HFFc6 (cell line): Measurements from ENCODE around the gene ANKLE1. TPM values are rescaled to one million over a fixed set of nuclear protein-coding genes. Genes with fewer than 3 reads are reported as not detected.

Experiments
- DNase-seq: peaks from one replicate; pipeline ENCODE4 v3.0.0-alpha.2; 2018
- H3K27ac Mint-ChIP-seq: 2 replicates; pipeline ENCODE4 v1.8.0; 2020; ENCODE audit warnings: mild to moderate bottlenecking, mixed read lengths
- H3K27me3 Mint-ChIP-seq: 2 replicates; pipeline ENCODE4 v1.8.0; 2021; ENCODE audit warnings: mild to moderate bottlenecking, moderate library complexity, mixed read lengths; ENCODE audit not compliant: insufficient read depth
- H3K36me3 Mint-ChIP-seq: 2 replicates; pipeline ENCODE4 v1.8.0; 2021; ENCODE audit warnings: low read depth, mixed read lengths
- H3K4me1 Mint-ChIP-seq: 2 replicates; pipeline ENCODE4 v1.8.0; 2020; ENCODE audit warnings: low read depth, mixed read lengths
- H3K4me3 Mint-ChIP-seq: 2 replicates; pipeline ENCODE4 v1.8.0; 2020; ENCODE audit warnings: mild to moderate bottlenecking, moderate library complexity, mixed read lengths
- H3K9me3 Mint-ChIP-seq: 2 replicates; pipeline ENCODE4 v1.8.0; 2020; ENCODE audit warnings: mild to moderate bottlenecking, mixed read lengths
- CTCF ChIP-seq: fragments of 200-600 bp; sonication (generic); IDR thresholded peaks from 2 replicates; pipeline ENCODE4 v1.5.0; 2021; ENCODE audit warnings: antibody characterized with exemption, mild to moderate bottlenecking
- total RNA-seq, 6 experiments: library from RNA; stranded (reverse); fragmentation: NEBNext Ultra II Directional; extraction: Animal tissue kit (Norgen Biotek cat#: 25700); gene quantifications; 2 replicates in 1 of 6; 3 replicates in 5 of 6; pipeline ENCODE4 v1.2.3, GENCODE V29; 2021

ANKLE1 gene
- total RNA-seq, 6 experiments from 2014 or later = 0.28 to 0.57 (median 0.43) TPM

GRCh38 chr19:17331045-17331558 is 49.4 kb downstream of the ANKLE1 start:
- H3K27me3 Mint-ChIP-seq = peaks cover 5% of the 10 kb centered on the region
- H3K9me3 Mint-ChIP-seq = 0 out of 2 replicates have a peak, but pooled peaks cover 4% of the 10 kb centered on the region
- H3K4me1 Mint-ChIP-seq = peaks cover 12% of the 10 kb centered on the region
- DNase-seq = no peak
- no peak overlapping the region for H3K27ac Mint-ChIP-seq
- peaks cover 10% of the 10 kb centered on the region for H3K36me3 Mint-ChIP-seq
- no peak overlapping the region for H3K4me3 Mint-ChIP-seq
- no peak for TF ChIP-seq CTCF

DNA sequence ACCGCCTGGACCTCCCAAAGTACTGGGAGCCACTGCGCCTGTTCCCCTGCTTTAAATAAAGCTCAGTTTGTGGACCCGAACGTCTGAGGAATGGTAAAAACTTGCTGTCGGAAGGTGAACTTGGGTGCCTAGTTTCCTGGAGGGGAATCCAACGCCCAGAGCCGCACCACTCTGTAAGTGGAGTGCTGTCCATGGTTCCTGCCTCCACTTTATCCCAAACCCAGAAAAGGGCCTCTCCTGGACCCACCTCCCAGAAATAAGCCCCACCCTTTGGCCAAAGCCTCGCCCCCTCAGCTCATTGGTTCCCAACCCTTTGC is 50.6 kb downstream of the ANKLE1 start:
- no peak for TF ChIP-seq CTCF
- Mint-ChIP-seq H3K9me3 (0 out of 2 replicates have a peak, but pooled peaks cover 4% of the 10 kb centered on the region), H3K4me3 (no peak overlapping the region), H3K4me1 (peaks cover 12% of the 10 kb centered on the region), H3K27ac (no peak overlapping the region), H3K36me3 (peaks cover 10% of the 10 kb centered on the region), H3K27me3 (peaks cover 5% of the 10 kb centered on the region)
- no peak for DNase-seq

GRCh38 chr19:17332677-17333581 is 51.2 kb downstream of the ANKLE1 start:
- Mint-ChIP-seq H3K36me3 (peaks cover 10% of the 10 kb centered on the region), H3K27ac (no peak overlapping the region), H3K9me3 (0 out of 2 replicates have a peak, but pooled peaks cover 4% of the 10 kb centered on the region), H3K4me3 (no peak overlapping the region), H3K27me3 (peaks cover 5% of the 10 kb centered on the region), H3K4me1 (peaks cover 12% of the 10 kb centered on the region)
- TF ChIP-seq CTCF = no peak
- DNase-seq = peak; percentile 43

GRCh38 chr19:17333611-17334413 is 52.1 kb downstream of the ANKLE1 start:
- Mint-ChIP-seq H3K36me3 (peaks cover 10% of the 10 kb centered on the region), H3K4me1 (peaks cover 12% of the 10 kb centered on the region), H3K27me3 (peaks cover 5% of the 10 kb centered on the region), H3K27ac (peak overlapping the region; percentile 74), H3K9me3 (0 out of 2 replicates have a peak, but pooled peaks cover 4% of the 10 kb centered on the region), H3K4me3 (peak overlapping the region; percentile 88)
- DNase-seq = peak; percentile 78
- peak; percentile 18; the same call in 1 of the 2 replicates for TF ChIP-seq CTCF
